Measurements from ENCODE around the gene TAS2R38.

- TF ChIP-seq, protein P1, sequence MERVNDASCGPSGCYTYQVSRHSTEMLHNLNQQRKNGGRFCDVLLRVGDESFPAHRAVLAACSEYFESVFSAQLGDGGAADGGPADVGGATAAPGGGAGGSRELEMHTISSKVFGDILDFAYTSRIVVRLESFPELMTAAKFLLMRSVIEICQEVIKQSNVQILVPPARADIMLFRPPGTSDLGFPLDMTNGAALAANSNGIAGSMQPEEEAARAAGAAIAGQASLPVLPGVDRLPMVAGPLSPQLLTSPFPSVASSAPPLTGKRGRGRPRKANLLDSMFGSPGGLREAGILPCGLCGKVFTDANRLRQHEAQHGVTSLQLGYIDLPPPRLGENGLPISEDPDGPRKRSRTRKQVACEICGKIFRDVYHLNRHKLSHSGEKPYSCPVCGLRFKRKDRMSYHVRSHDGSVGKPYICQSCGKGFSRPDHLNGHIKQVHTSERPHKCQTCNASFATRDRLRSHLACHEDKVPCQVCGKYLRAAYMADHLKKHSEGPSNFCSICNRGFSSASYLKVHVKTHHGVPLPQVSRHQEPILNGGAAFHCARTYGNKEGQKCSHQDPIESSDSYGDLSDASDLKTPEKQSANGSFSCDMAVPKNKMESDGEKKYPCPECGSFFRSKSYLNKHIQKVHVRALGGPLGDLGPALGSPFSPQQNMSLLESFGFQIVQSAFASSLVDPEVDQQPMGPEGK (CRISPR knock-in tag; IDR thresholded peaks at IDR 0.05; ENCODE audit: borderline replicate concordance) = no peak
- TF ChIP-seq ZNF70 (CRISPR knock-in tag; IDR thresholded peaks at IDR 0.05) (no peak), RARB (CRISPR knock-in tag; IDR thresholded peaks at IDR 0.05) (no peak), OSR1 (CRISPR knock-in tag; IDR thresholded peaks at IDR 0.05) (no peak), CSRNP3 (CRISPR knock-in tag; IDR thresholded peaks at IDR 0.05) (no peak), TSHZ2 (CRISPR knock-in tag; IDR thresholded peaks at IDR 0.05) (no peak), PPARA (CRISPR knock-in tag; IDR thresholded peaks at IDR 0.05; ENCODE audit: borderline replicate concordance) (no peak), ZFP3 (CRISPR knock-in tag; IDR thresholded peaks at IDR 0.05) (no peak), ZNF8 (CRISPR knock-in tag; IDR thresholded peaks at IDR 0.05) (no peak), ZNF565 (CRISPR knock-in tag; conservative IDR thresholded peaks at IDR 0.05; ENCODE audit: low read depth) (no peak), BACH2 (CRISPR knock-in tag; IDR thresholded peaks at IDR 0.05; ENCODE audit: borderline replicate concordance) (no peak), SNAI2 (CRISPR knock-in tag; IDR thresholded peaks at IDR 0.05) (no peak), TCF4 (CRISPR knock-in tag; IDR thresholded peaks at IDR 0.05; ENCODE audit: borderline replicate concordance) (no peak), ZC3H10 (CRISPR knock-in tag; IDR thresholded peaks at IDR 0.05) (no peak)
These were observed 22.8 kb downstream of the TAS2R38 start for GRCh38 chr7:141950806-141951205.
